SK-N-MC (cell line): ENCODE data around the gene EPHX1.

Experiments
- EZH2 ChIP-seq: fragments of 200-600 bp; sonication (generic); IDR thresholded peaks from one replicate; pipeline ENCODE4 v1.6.1; 2017; ENCODE audit warnings: antibody characterized with exemption
- FOXP2 ChIP-seq: optimal IDR thresholded peaks from 2 replicates; pipeline ENCODE3; 2011; ENCODE audit warnings: mild to moderate bottlenecking, moderate library complexity; ENCODE audit not compliant: insufficient read depth; ENCODE audit errors: extremely low read length, control extremely low read depth
- POLR2AphosphoS5 ChIP-seq: IDR thresholded peaks from 2 replicates; pipeline ENCODE4 v1.6.1; 2012; ENCODE audit warnings: mild to moderate bottlenecking, low read depth, low read length, borderline replicate concordance

GRCh38 chr1:225776294-225776693, 33.6 kb upstream of the EPHX1 start:
- no peak for TF ChIP-seq EZH2
- no peak for TF ChIP-seq POLR2AphosphoS5
- no peak for TF ChIP-seq FOXP2
